Endodermal cell (in vitro differentiated cells): ENCODE data around the gene RPL13A. TPM values are rescaled to one million over a fixed set of nuclear protein-coding genes. Genes with fewer than 3 reads are reported as not detected.

Experiments used
- DNase-seq: peaks from one replicate; pipeline ENCODE4 v3.0.0-alpha.2; 2017
- H3K27ac ChIP-seq: 2 replicates; pipeline ENCODE4 v1.5.1; 2013; ENCODE audit warnings: mild to moderate bottlenecking, low read depth, low read length, moderate library complexity
- H3K27me3 ChIP-seq: 2 replicates; pipeline ENCODE4 v1.6.1; 2013; ENCODE audit warnings: mild to moderate bottlenecking, low read length, moderate library complexity; ENCODE audit not compliant: insufficient read depth, control insufficient read depth, poor library complexity, severe bottlenecking
- H3K36me3 ChIP-seq: 2 replicates; pipeline ENCODE4 v1.7.0; 2013; ENCODE audit warnings: mild to moderate bottlenecking, low read length, moderate library complexity; ENCODE audit not compliant: control insufficient read depth, insufficient read depth
- H3K4me1 ChIP-seq: one replicate; pipeline ENCODE4 v1.7.0; 2013; ENCODE audit warnings: low read length; ENCODE audit not compliant: control insufficient read depth, insufficient read depth
- H3K4me3 ChIP-seq: 2 replicates; pipeline ENCODE4 v1.5.1; 2013; ENCODE audit warnings: mild to moderate bottlenecking, low read length, moderate library complexity
- H3K9ac ChIP-seq: 2 replicates; pipeline ENCODE4 v1.6.1; 2013; ENCODE audit warnings: mild to moderate bottlenecking, low read length, moderate library complexity; ENCODE audit not compliant: poor library complexity, severe bottlenecking; ENCODE audit errors: extremely low read depth
- H3K9me3 ChIP-seq: 2 replicates; pipeline ENCODE4 v1.6.1; 2013; ENCODE audit warnings: mild to moderate bottlenecking, low read length, moderate library complexity; ENCODE audit not compliant: control insufficient read depth
- H3K27ac Mint-ChIP-seq: 2 replicates; pipeline ENCODE4 v1.8.0; 2020; ENCODE audit warnings: mixed read lengths
- H3K27me3 Mint-ChIP-seq: 2 replicates; pipeline ENCODE4 v1.8.0; 2021; ENCODE audit warnings: mild to moderate bottlenecking, mixed read lengths; ENCODE audit not compliant: insufficient read depth
- H3K36me3 Mint-ChIP-seq: 2 replicates; pipeline ENCODE4 v1.8.0; 2020; ENCODE audit warnings: low read depth, mixed read lengths
- H3K4me1 Mint-ChIP-seq: 2 replicates; pipeline ENCODE4 v1.8.0; 2020; ENCODE audit warnings: mixed read lengths
- H3K4me3 Mint-ChIP-seq: 2 replicates; pipeline ENCODE4 v1.8.0; 2020; ENCODE audit warnings: mild to moderate bottlenecking, moderate library complexity, mixed read lengths
- H3K9me3 Mint-ChIP-seq: 2 replicates; pipeline ENCODE4 v1.8.0; 2020; ENCODE audit warnings: mild to moderate bottlenecking, mixed read lengths
- WGBS, 2 experiments: methylation state at CpG; one replicate each; pipeline versions ENCODE4 v1.1.5 to v1.1.7; 2013; ENCODE audit warnings: missing lambda C conversion rate in 2 of 2, mixed read lengths in 1 of 2; ENCODE audit not compliant: insufficient coverage in 1 of 2, insufficient read length in 1 of 2; 5-methylcytosine and 5-hydroxymethylcytosine counted together
- total RNA-seq, 2 donors: library from RNA; stranded (reverse); fragmentation: NEBNext Ultra II Directional in 1 of 2; extraction: Animal tissue kit (Norgen Biotek cat#: 25700) in 1 of 2; gene quantifications; 2 replicates in 1 of 2; 3 replicates in 1 of 2; pipeline ENCODE4 v1.2.1, GENCODE V29; 2021
- TF ChIP-seq, protein P1 (sequence below): fragments of 200-600 bp; sonication (generic); conservative IDR thresholded peaks from 2 replicates; pipeline ENCODE4 v1.5.0; 2021; ENCODE audit warnings: antibody characterized with exemption, mild to moderate bottlenecking

Gene RPL13A
- total RNA-seq, 2 donors from 2014 or later = 2,434 to 3,023 TPM

DNA sequence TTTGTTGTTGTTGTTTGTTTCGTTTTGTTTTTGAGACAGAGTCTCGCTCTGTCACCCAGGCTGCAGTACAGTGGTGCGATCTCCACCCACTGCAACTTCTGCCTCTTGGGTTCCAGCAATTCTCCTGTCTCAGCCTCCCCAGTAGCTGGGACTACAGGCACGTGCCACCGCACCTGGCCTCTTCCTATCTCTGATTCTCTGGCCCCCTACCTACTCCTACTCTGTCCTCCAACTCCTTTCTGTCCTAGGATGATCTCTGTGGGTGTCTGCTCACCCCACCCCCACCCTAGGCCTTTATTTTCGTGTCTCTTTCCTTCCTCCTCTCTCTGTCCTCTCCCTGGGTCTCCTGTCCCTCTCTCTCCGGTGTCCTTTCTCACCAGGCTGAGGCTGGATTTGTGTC, 37.0 kb upstream of the RPL13A start:
- Histone ChIP-seq H3K9ac (no peak overlapping the region), H3K27ac (no peak overlapping the region), H3K27me3 (no peaks in the 10 kb centered on the region), H3K4me1 (no peaks in the 10 kb centered on the region), H3K36me3 (peaks cover 31% of the 10 kb centered on the region), H3K4me3 (peak overlapping the region; percentile 84), H3K9me3 (no peaks in the 10 kb centered on the region)
- peak overlapping the region; percentile 99 for H3K27ac Mint-ChIP-seq
- H3K9me3 Mint-ChIP-seq = peaks cover 1% of the 10 kb centered on the region
- DNase-seq = no peak
- peaks cover 9% of the 10 kb centered on the region for H3K4me1 Mint-ChIP-seq
- 87 to 91% methylated on average over 7 of the region's 7 CpGs for WGBS, 2 experiments
- H3K36me3 Mint-ChIP-seq = peaks cover 47% of the 10 kb centered on the region
- H3K27me3 Mint-ChIP-seq = no peaks in the 10 kb centered on the region
- TF ChIP-seq, protein P1, sequence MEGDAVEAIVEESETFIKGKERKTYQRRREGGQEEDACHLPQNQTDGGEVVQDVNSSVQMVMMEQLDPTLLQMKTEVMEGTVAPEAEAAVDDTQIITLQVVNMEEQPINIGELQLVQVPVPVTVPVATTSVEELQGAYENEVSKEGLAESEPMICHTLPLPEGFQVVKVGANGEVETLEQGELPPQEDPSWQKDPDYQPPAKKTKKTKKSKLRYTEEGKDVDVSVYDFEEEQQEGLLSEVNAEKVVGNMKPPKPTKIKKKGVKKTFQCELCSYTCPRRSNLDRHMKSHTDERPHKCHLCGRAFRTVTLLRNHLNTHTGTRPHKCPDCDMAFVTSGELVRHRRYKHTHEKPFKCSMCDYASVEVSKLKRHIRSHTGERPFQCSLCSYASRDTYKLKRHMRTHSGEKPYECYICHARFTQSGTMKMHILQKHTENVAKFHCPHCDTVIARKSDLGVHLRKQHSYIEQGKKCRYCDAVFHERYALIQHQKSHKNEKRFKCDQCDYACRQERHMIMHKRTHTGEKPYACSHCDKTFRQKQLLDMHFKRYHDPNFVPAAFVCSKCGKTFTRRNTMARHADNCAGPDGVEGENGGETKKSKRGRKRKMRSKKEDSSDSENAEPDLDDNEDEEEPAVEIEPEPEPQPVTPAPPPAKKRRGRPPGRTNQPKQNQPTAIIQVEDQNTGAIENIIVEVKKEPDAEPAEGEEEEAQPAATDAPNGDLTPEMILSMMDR = no peak
- peak overlapping the region; percentile 86 for H3K4me3 Mint-ChIP-seq

DNA sequence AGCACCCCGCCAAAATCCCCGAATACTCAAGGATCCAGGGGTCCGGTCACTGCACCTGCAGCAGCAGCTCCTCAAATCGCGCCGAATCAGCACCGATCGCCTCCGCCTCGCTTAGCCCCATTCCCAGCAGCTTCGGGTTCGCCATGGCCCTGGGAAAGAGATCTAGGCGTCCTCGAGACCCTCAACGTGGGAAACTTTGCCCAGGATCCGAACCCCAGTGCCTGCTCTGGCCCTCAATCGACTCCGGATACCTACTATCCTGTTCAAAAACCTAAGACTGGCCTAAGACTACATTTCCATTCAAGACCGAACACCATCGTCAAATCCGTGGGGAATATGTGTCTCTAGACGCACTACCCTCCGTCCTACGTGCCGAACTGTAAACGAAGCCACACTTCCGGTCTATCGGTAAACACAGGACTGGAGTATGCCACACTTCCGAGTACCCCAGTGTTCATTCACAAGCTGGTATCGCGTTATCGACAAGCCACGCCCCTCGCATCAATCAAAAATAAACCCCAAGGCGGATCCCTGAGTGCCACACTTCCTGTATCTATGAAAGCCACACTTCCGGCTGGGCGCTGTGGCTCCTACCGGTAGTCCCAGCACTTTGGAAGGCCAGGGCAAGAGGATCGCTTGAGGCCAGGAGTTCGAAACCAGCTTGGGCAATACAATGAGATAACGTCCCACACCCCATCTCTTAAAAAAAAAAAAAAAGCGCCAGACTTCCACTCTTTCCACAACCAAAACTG, 35.8 kb upstream of the RPL13A start, which contains the start of gene PIH1D1:
Gene PIH1D1 (minus strand): TSS at position 385 of the 752 bp plus-strand sequence. CDS start 240 bp downstream, at position 145.
- peak; percentile 99 for DNase-seq
- Histone ChIP-seq H3K9me3 (no peaks in the 10 kb centered on the region), H3K4me3 (peak within 1 kb of the TSS; percentile 84), H3K27me3 (no peaks in the 10 kb centered on the region), H3K9ac (peak within 1 kb of the TSS; percentile 84), H3K27ac (peak within 1 kb of the TSS; percentile 94), H3K36me3 (peaks cover 31% of the 10 kb centered on the region), H3K4me1 (no peaks in the 10 kb centered on the region)
- peaks cover 9% of the 10 kb centered on the region for H3K4me1 Mint-ChIP-seq
- H3K27me3 Mint-ChIP-seq = no peaks in the 10 kb centered on the region
- WGBS, 2 experiments = 1% methylated on average over 30 to 42 of the region's 42 CpGs
- peak within 1 kb of the TSS; percentile 88 for H3K4me3 Mint-ChIP-seq
- TF ChIP-seq, protein P1 = peak; percentile 52
- peaks cover 1% of the 10 kb centered on the region for H3K9me3 Mint-ChIP-seq
- peak within 1 kb of the TSS; percentile 100 for H3K27ac Mint-ChIP-seq
- peaks cover 50% of the 10 kb centered on the region for H3K36me3 Mint-ChIP-seq

DNA sequence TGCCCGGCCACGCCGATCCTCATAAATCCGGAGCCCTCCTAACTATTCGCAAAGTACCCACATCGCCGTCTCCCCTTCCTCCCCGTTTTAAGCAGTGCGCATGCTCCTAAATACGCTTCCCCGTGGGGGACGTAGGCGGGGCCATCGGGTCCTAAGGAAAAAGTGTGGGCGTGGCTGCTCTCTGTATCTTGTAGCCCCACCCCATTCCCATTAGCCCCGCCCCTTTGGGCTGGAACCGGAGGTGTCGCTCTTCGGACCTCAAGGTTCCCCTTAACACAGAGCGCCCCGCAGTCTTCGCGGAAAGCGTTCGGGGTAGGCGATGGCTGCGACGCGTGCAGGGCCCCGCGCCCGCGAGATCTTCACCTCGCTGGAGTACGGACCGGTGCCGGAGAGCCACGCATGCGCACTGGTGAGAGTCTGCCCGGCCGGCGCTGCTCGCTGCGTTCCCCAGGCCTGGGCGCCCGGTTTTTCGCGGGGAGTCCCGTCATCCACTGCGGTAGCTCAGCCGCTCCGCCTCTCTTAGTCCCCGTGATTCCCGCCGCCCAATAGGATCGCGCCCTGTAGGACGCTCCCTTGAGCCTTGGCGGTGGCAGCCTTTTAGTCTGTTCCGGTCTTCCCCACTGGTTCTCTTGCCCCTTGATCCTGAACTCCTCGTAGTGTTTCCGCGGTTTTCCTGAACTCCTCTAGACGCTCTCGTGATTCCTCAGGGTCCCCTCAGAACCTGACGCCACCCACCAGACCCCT, 34.2 kb upstream of the RPL13A start, which contains the start of gene ALDH16A1:
Gene ALDH16A1 (plus strand): TSS at position 213 of the 744 bp plus-strand sequence. CDS start 107 bp downstream, at position 320.
- Mint-ChIP-seq H3K4me3 (peak within 1 kb of the TSS; percentile 88), H3K27me3 (no peaks in the 10 kb centered on the region), H3K36me3 (peaks cover 39% of the 10 kb centered on the region), H3K27ac (peak within 1 kb of the TSS; percentile 100), H3K9me3 (peaks cover 1% of the 10 kb centered on the region), H3K4me1 (peaks cover 9% of the 10 kb centered on the region)
- Histone ChIP-seq H3K4me3 (peak within 1 kb of the TSS; percentile 84), H3K9me3 (no peaks in the 10 kb centered on the region), H3K27ac (peak within 1 kb of the TSS; percentile 94), H3K36me3 (peaks cover 22% of the 10 kb centered on the region), H3K4me1 (no peaks in the 10 kb centered on the region), H3K27me3 (no peaks in the 10 kb centered on the region), H3K9ac (peak within 1 kb of the TSS; percentile 84)
- WGBS, 2 experiments = 0% methylated on average over 33 to 66 of the region's 66 CpGs
- peak; percentile 99 for DNase-seq
- TF ChIP-seq, protein P1 = no peak
